ENCODE results near the gene MLNR.

DNA sequence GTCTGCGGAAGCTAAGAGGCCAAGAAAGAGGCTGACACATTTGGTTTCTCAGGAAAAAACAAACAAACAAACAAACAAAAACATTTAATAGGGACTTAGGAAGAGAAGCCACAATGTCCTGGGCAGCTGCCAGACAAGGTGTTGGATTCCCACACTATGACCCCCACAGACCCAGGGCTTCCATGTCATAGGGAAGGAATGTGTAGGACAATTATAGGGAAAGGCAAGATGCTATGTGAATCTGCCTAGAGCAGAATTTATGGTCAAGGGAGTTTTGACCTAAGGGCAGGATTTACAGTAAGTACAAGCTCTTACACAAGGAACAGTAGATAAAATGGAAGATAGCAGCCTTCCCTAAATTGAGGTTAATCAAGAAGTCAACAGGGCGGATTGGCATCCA, 18.5 kb downstream of the MLNR start:
- TF ChIP-seq, protein P1, sequence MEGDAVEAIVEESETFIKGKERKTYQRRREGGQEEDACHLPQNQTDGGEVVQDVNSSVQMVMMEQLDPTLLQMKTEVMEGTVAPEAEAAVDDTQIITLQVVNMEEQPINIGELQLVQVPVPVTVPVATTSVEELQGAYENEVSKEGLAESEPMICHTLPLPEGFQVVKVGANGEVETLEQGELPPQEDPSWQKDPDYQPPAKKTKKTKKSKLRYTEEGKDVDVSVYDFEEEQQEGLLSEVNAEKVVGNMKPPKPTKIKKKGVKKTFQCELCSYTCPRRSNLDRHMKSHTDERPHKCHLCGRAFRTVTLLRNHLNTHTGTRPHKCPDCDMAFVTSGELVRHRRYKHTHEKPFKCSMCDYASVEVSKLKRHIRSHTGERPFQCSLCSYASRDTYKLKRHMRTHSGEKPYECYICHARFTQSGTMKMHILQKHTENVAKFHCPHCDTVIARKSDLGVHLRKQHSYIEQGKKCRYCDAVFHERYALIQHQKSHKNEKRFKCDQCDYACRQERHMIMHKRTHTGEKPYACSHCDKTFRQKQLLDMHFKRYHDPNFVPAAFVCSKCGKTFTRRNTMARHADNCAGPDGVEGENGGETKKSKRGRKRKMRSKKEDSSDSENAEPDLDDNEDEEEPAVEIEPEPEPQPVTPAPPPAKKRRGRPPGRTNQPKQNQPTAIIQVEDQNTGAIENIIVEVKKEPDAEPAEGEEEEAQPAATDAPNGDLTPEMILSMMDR (IDR thresholded peaks at IDR 0.05; ENCODE audit: low read length), result no peak
- TF ChIP-seq EZH2 (IDR thresholded peaks at IDR 0.05; ENCODE audit: borderline replicate concordance, low read length), result no peak

All from OCI-LY1 (cell line).